HCT116 (cell line): ENCODE measurements around the gene STX1B. TPM values are rescaled to one million over a fixed set of nuclear protein-coding genes. Genes with fewer than 3 reads are reported as not detected.

ENCODE experiments used
- ATAC-seq: fragments of 200-7000 bp; cut with Tn5 transposase; 2 replicates; pipeline ENCODE4 v1.9.1; 2020; ENCODE audit warnings: mild to moderate bottlenecking, moderate library complexity
- BruUV-seq: library from RNA; stranded (reverse); fragments of 400-500 nt; replicated peaks from 2 replicates; lab custom pipeline; 2021; lab: Mats Ljungman, UMichigan
- CTCF ChIA-PET: fragments of 300-600 bp; sonication (Branson Sonifier 250); formaldehyde crosslinking; loops from one replicate; lab custom pipeline; 2021; ENCODE audit warnings: antibody characterized with exemption; lab: Charles Lee
- POLR2A ChIA-PET: fragments of 300-600, 350-600 bp; sonication (Branson Sonifier 250); formaldehyde crosslinking; loops from one replicate; lab custom pipeline; 2021; ENCODE audit warnings: antibody characterized with exemption; lab: Charles Lee
- RAD21 ChIA-PET, 2 experiments: fragments of 300-600 bp; sonication (Branson Sonifier 250); formaldehyde crosslinking; loops; one replicate each; lab custom pipeline; 2023; ENCODE audit warnings: low total read pairs in 2 of 2; ENCODE audit not compliant: uncharacterized antibody in 2 of 2, unreplicated experiment in 2 of 2, low non-redundant PET in 1 of 2; lab: Charles Lee
- DNase-seq: peaks from one replicate; pipeline ENCODE4 v3.0.0-alpha.2; 2010; ENCODE audit warnings: low read depth, low spot score
- H2AFZ ChIP-seq: fragments of 200-600 bp; shearing (Covaris generic), sonication (generic); 2 replicates; pipeline ENCODE4 v1.6.1; 2017; ENCODE audit warnings: low read depth, mixed run types, mixed read lengths, antibody characterized with exemption, low read length; ENCODE audit not compliant: poor library complexity, severe bottlenecking
- H3K27ac ChIP-seq: 2 replicates; pipeline ENCODE4 v1.5.1; 2012; ENCODE audit warnings: low read depth, low read length
- H3K27me3 ChIP-seq: fragments of 200-600 bp; sonication (generic); 2 replicates; pipeline ENCODE4 v1.6.1; 2016; ENCODE audit warnings: mixed run types, low read length, mixed read lengths; ENCODE audit not compliant: insufficient read depth
- H3K36me3 ChIP-seq, 2 experiments: fragments of 200-500 bp in 1 of 2; fragments of 200-600 bp in 1 of 2; sonication (Bioruptor generic) in 1 of 2; sonication (generic) in 1 of 2; 2 replicates each; pipeline versions ENCODE4 v1.5.1 to v1.6.1; 2014 to 2016; ENCODE audit warnings: low read length in 2 of 2, inconsistent platforms in 1 of 2, mixed read lengths in 1 of 2, mixed run types in 1 of 2; ENCODE audit not compliant: insufficient read depth in 2 of 2, control insufficient read depth in 1 of 2
- H3K4me1 ChIP-seq, 2 experiments: fragments of 200-600 bp in 1 of 2; sonication (generic) in 1 of 2; 2 replicates each; pipeline versions ENCODE4 v1.5.1 to v1.6.1; 2012 to 2017; ENCODE audit warnings: low read length in 2 of 2, inconsistent platforms in 1 of 2, mild to moderate bottlenecking in 1 of 2, mixed read lengths in 1 of 2, mixed run types in 1 of 2, moderate library complexity in 1 of 2; ENCODE audit not compliant: insufficient read depth in 2 of 2, control insufficient read depth in 1 of 2
- H3K4me2 ChIP-seq: fragments of 200-600 bp; sonication (generic); 2 replicates; pipeline ENCODE4 v1.6.1; 2017; ENCODE audit warnings: mixed run types, low read length, mixed read lengths
- H3K4me3 ChIP-seq, 2 experiments: fragments of 200-600 bp in 1 of 2; sonication (generic) in 1 of 2; replicated peaks in 1 of 2; 2 replicates each; pipeline ENCODE4 v1.5.1; 2011 to 2016; ENCODE audit warnings: low read length in 2 of 2, control low read depth in 1 of 2, low read depth in 1 of 2, mild to moderate bottlenecking in 1 of 2, mixed read lengths in 1 of 2, mixed run types in 1 of 2
- H3K79me2 ChIP-seq: fragments of 200-600 bp; sonication (generic); 2 replicates; pipeline ENCODE4 v1.6.1; 2017; ENCODE audit warnings: mild to moderate bottlenecking, mixed run types, low read length, moderate library complexity, mixed read lengths; ENCODE audit not compliant: insufficient read depth
- H3K9ac ChIP-seq: fragments of 200-600 bp; sonication (generic); 2 replicates; pipeline ENCODE4 v1.6.1; 2016; ENCODE audit warnings: low read length, mixed read lengths
- H3K9me2 ChIP-seq: fragments of 200-600 bp; sonication (generic), shearing (Covaris generic); 2 replicates; pipeline ENCODE4 v1.6.1; 2017; ENCODE audit warnings: mixed run types, mild to moderate bottlenecking, moderate library complexity; ENCODE audit not compliant: insufficient read depth
- H3K9me3 ChIP-seq, 2 experiments: fragments of 200-500 bp in 1 of 2; fragments of 200-600 bp in 1 of 2; sonication (Bioruptor generic) in 1 of 2; sonication (generic) in 1 of 2; 2 replicates each; pipeline ENCODE4 v1.6.1; 2014 to 2017; ENCODE audit warnings: low read length in 2 of 2, mixed read lengths in 2 of 2, inconsistent platforms in 1 of 2, low read depth in 1 of 2, mild to moderate bottlenecking in 1 of 2, mixed run types in 1 of 2, moderate library complexity in 1 of 2; ENCODE audit not compliant: control insufficient read depth in 1 of 2, insufficient read depth in 1 of 2
- H4K20me1 ChIP-seq: fragments of 200-600 bp; sonication (generic), shearing (Covaris generic); 2 replicates; pipeline ENCODE4 v1.6.1; 2017; ENCODE audit warnings: mixed run types, mild to moderate bottlenecking, moderate library complexity; ENCODE audit not compliant: insufficient read depth
- CEBPB ChIP-seq: IDR thresholded peaks from 2 replicates; pipeline ENCODE4 v1.6.1; 2012; ENCODE audit warnings: low read depth
- CTCF ChIP-seq, 3 experiments: fragments of 200-600 bp in 1 of 3; sonication (generic) in 1 of 3; IDR thresholded peaks in 2 of 3; conservative IDR thresholded peaks in 1 of 3; 2 replicates each; pipeline ENCODE4 v1.5.1; 2012 to 2017; ENCODE audit warnings: low read depth in 2 of 3, low read length in 2 of 3, antibody characterized with exemption in 1 of 3, borderline replicate concordance in 1 of 3, control low read depth in 1 of 3, mild to moderate bottlenecking in 1 of 3, mixed read lengths in 1 of 3, mixed run types in 1 of 3, moderate library complexity in 1 of 3; ENCODE audit not compliant: insufficient read depth in 1 of 3
- EGR1 ChIP-seq: IDR thresholded peaks from 2 replicates; pipeline ENCODE4 v1.6.1; 2012; ENCODE audit warnings: low read depth
- ELF1 ChIP-seq: IDR thresholded peaks from 2 replicates; pipeline ENCODE4 v1.6.1; 2012; ENCODE audit warnings: low read depth, borderline replicate concordance
- EZH2 ChIP-seq: fragments of 200-600 bp; sonication (generic); IDR thresholded peaks from 2 replicates; pipeline ENCODE4 v1.6.1; 2017; ENCODE audit warnings: antibody characterized with exemption, mixed run types
- EZH2phosphoT487 ChIP-seq: fragments of 200-600 bp; IDR thresholded peaks from 2 replicates; pipeline ENCODE4 v1.6.1; 2018; ENCODE audit warnings: antibody characterized with exemption, borderline replicate concordance
- JUND ChIP-seq: IDR thresholded peaks from 2 replicates; pipeline ENCODE4 v1.6.1; 2012
- MAX ChIP-seq: IDR thresholded peaks from 2 replicates; pipeline ENCODE4 v1.6.1; 2012
- POLR2A ChIP-seq: IDR thresholded peaks from 2 replicates; pipeline ENCODE4 v1.7.0; 2011; ENCODE audit warnings: borderline replicate concordance; ENCODE audit not compliant: insufficient read depth, insufficient read length; ENCODE audit errors: extremely low read depth
- POLR2AphosphoS5 ChIP-seq: IDR thresholded peaks from 2 replicates; pipeline ENCODE4 v1.6.1; 2011; ENCODE audit warnings: mild to moderate bottlenecking, low read depth, low read length, moderate library complexity
- SIN3A ChIP-seq: IDR thresholded peaks from 2 replicates; pipeline ENCODE4 v1.6.1; 2012; ENCODE audit warnings: low read depth
- SP1 ChIP-seq: IDR thresholded peaks from 2 replicates; pipeline ENCODE4 v1.6.1; 2012; ENCODE audit warnings: low read depth
- SRF ChIP-seq: IDR thresholded peaks from 2 replicates; pipeline ENCODE4 v1.6.1; 2012; ENCODE audit warnings: low read depth
- TCF7L2 ChIP-seq: IDR thresholded peaks from 2 replicates; pipeline ENCODE4 v1.7.0; 2011; ENCODE audit warnings: borderline replicate concordance, inconsistent platforms; ENCODE audit not compliant: insufficient read depth, insufficient read length; ENCODE audit errors: extremely low read depth
- YY1 ChIP-seq: IDR thresholded peaks from 2 replicates; pipeline ENCODE4 v1.6.1; 2011; ENCODE audit warnings: low read length, low read depth, moderate library complexity, mild to moderate bottlenecking; ENCODE audit not compliant: insufficient replicate concordance; ENCODE audit errors: extremely low read depth
- ZFX ChIP-seq: fragments of 450-650 bp; IDR thresholded peaks from 2 replicates; pipeline ENCODE4 v1.6.1; 2017
- intact Hi-C: fragments of 100-400 bp; cut with micrococcal nuclease; formaldehyde crosslinking; loops from 2 replicates; pipeline ENCODE4 v1.10.0; 2022
- total RNA-seq: library from RNA; stranded (reverse); gene quantifications from one replicate; pipeline ENCODE4 v1.2.1, GENCODE V29; 2021; ENCODE audit not compliant: unreplicated experiment
- TF ChIP-seq, protein P1 (sequence below): IDR thresholded peaks from 2 replicates; pipeline ENCODE4 v1.6.1; 2012; ENCODE audit warnings: low read depth
- TF ChIP-seq, protein P2 (sequence below): IDR thresholded peaks from 2 replicates; pipeline ENCODE4 v1.6.1; 2012

STX1B gene
- total RNA-seq, 1 experiment from 2014 or later: 1.6 TPM

GRCh38 chr16:30971298-30971697 lies 39.1 kb downstream of the STX1B start:
- no peak for DNase-seq
- ChIA-PET POLR2A (no interaction called here), CTCF (no interaction called here)

More at GRCh38 chr16:30971298-30971697, 39.1 kb downstream of the STX1B start:
- Histone ChIP-seq H4K20me1 (no peaks in the 10 kb centered on the region), H3K4me2 (no peak overlapping the region), H3K36me3 (peaks cover 40 to 45% of the 10 kb centered on the region in 2 experiments), H3K9me3 (no peaks in the 10 kb centered on the region), H3K27ac (no peak overlapping the region), H2AFZ (no peak overlapping the region), H3K4me1 (no peaks in the 10 kb centered on the region), H3K9ac (no peak overlapping the region), H3K27me3 (no peaks in the 10 kb centered on the region)
- intact Hi-C loops: no loop called here
- ATAC-seq: no peak
- RAD21 ChIA-PET: no interaction called here
- BruUV-seq: no TSS peak
- TF ChIP-seq SIN3A: no peak
- TF ChIP-seq POLR2AphosphoS5: no peak
- no peak for TF ChIP-seq ELF1
- TF ChIP-seq, protein P1, sequence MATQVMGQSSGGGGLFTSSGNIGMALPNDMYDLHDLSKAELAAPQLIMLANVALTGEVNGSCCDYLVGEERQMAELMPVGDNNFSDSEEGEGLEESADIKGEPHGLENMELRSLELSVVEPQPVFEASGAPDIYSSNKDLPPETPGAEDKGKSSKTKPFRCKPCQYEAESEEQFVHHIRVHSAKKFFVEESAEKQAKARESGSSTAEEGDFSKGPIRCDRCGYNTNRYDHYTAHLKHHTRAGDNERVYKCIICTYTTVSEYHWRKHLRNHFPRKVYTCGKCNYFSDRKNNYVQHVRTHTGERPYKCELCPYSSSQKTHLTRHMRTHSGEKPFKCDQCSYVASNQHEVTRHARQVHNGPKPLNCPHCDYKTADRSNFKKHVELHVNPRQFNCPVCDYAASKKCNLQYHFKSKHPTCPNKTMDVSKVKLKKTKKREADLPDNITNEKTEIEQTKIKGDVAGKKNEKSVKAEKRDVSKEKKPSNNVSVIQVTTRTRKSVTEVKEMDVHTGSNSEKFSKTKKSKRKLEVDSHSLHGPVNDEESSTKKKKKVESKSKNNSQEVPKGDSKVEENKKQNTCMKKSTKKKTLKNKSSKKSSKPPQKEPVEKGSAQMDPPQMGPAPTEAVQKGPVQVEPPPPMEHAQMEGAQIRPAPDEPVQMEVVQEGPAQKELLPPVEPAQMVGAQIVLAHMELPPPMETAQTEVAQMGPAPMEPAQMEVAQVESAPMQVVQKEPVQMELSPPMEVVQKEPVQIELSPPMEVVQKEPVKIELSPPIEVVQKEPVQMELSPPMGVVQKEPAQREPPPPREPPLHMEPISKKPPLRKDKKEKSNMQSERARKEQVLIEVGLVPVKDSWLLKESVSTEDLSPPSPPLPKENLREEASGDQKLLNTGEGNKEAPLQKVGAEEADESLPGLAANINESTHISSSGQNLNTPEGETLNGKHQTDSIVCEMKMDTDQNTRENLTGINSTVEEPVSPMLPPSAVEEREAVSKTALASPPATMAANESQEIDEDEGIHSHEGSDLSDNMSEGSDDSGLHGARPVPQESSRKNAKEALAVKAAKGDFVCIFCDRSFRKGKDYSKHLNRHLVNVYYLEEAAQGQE: no peak
- TF ChIP-seq EZH2: no peak
- TF ChIP-seq EZH2phosphoT487: no peak
- no peak for TF ChIP-seq MAX
- no peak for TF ChIP-seq YY1
- no peak for TF ChIP-seq EGR1
- no peak for TF ChIP-seq ZFX
- TF ChIP-seq CEBPB: no peak
- TF ChIP-seq CTCF (IDR thresholded peaks at IDR 0.05 in 2 of 3, conservative IDR thresholded peaks at IDR 0.05 in 1 of 3; ENCODE audit: borderline replicate concordance in 1 of 3, insufficient read depth in 1 of 3, low read depth in 2 of 3, low read length in 2 of 3): no peak
- TF ChIP-seq, protein P2, sequence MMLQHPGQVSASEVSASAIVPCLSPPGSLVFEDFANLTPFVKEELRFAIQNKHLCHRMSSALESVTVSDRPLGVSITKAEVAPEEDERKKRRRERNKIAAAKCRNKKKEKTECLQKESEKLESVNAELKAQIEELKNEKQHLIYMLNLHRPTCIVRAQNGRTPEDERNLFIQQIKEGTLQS: no peak
- no peak for TF ChIP-seq SRF
- no peak for TF ChIP-seq TCF7L2
- no peak for TF ChIP-seq JUND
- TF ChIP-seq POLR2A: no peak
- no peak for TF ChIP-seq SP1
- TF ChIP-seq, all 23 proteins: peak for 0
- H3K4me3 ChIP-seq: no peak overlapping the region
- no peaks in the 10 kb centered on the region; the same call in 1 of the 2 replicates for H3K79me2 ChIP-seq
- no peaks in the 10 kb centered on the region for H3K9me2 ChIP-seq
